NCI-H774 (cell line): ENCODE data around the gene POU3F1.

ENCODE experiments used
- DNase-seq: peaks from one replicate; lab custom pipeline; 2025; lab: John Stamatoyannopoulos, UW

POU3F1 gene

DNA sequence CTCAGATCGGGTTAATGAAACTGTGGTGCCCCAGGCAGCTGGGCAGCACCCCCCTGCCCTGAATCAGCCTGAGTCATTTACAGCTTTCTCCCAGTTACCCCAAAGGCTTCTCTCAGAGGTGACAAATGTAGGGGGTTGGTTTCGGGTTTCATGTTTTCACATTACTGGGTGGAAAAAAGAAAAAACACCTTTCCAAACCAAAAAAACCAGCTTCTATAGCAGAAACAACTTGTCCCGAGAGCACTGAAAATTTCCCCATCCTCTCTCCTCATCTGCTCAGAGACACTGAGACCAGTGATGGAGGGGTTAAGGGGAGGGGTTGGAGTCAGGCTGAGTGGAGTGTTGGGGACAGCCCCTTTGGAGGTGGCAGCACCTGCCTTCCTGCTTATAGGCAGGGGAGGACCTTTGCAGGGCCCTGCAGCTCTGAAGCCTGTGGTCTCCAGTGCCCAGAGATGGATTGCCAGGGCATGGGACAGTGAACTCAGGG lies 18.4 kb downstream of the POU3F1 start:
- no peak for DNase-seq

DNA sequence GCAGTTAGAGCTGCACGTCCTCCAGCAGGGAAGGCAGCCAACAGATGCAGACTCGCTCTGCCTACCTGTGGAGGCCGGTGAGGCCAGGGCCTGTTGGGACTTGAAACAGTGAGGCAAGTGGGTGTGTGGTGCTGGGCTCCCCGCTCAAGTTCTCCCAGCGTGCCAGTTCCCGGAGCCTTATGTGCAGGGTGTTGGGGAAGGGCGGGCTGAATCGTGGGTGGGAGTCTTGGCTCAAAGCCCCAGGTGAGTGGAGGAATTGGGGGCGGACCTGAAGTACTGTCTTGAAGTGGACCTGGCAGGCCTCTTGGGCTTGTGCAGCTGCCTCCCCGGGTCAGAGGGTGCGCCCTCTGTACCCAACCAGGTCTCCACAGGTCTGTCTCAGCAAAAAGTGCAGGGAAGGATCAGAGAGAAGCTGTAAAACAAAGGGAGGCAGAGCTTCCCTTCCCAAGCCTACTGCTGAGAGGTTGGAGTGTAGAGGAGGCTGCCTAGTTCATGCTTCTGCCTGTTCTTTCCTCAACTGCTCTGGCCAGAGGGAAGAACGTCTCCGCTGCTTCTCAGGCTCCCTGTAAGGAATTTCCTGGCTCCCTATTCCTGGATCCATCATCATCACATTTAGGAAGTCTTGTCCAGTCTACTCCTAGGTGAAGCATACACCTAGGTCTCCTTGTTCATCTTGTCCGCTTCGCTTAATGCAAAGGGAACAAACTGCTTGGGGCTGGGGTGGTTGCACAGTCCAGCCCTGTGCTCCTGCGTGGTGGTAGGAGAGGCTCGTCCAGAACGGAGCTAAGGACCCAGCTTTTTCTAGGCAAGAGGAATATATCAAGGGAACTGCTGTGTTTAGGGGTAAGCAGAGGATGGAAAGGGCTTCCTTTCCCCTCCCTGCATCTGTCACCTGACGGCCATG lies 19.1 kb downstream of the POU3F1 start:
- DNase-seq: no peak

DNA sequence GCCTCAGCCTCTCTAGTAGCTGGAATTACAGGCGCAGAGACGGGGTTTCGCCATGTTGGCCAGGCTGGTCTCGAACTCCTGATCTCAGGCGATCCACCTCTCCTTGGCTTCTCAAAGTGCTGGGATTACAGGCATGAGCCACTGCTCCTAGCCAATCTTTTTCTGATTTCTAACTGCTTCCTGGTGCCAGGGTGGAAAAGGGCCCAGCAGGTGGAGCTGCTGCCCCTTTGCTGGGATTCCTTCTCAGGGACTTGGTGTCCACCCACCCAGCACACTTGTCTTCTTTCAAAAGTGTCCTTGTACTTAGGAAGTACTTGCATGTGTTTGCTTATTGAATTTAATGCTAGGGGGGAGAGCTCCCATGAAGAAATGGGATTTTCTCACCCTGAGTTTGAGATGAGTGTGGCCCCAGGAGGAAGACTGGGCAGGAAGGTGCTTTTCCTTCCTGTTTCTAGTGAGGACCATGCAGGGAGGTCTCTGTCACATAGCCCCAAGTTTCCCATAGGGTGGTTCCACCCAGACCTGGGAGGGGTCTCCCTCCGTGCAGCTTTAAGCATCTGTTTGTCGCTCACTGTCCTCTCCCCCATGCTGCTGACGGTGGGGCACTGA lies 19.9 kb downstream of the POU3F1 start:
- peak; percentile 24 for DNase-seq

DNA sequence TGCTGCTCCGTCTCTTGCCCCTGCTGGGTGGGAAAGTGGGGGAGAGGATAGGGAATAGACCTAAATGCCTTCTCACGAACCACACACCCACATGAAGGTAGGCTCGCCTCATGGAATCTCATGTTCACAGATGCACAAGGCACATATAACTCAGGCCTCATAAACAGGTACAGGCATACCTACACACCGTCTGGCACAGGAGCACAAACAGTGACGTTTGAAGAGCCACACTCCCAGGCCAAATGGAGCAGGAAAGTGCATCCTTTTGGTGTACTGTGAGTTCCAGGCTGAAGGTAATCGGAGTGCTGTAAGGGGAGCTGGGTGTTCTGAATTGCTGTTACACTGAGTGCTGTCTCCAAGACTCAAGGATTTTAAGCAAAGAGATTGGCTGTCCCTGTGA lies 20.9 kb downstream of the POU3F1 start:
- DNase-seq: no peak

DNA sequence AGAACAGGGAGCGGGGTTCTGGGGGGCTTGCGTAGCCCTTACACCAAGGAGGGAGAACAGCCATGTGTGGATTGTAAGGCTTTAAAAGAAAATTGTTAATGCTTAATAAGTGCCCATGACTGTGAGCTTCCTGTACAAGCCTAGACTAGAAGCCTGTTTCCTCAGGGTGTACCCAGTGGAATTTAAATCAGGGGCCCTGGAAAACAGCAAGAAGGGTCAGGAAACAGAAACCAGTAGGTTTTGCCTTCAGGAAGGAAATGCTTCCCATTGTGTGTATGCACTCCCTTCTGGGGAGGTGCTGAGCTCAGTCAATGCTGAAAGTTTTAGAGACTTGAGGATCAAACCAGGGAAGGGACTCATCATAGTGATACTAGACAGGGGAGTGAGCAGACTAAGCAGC lies 21.4 kb downstream of the POU3F1 start:
- no peak for DNase-seq

DNA sequence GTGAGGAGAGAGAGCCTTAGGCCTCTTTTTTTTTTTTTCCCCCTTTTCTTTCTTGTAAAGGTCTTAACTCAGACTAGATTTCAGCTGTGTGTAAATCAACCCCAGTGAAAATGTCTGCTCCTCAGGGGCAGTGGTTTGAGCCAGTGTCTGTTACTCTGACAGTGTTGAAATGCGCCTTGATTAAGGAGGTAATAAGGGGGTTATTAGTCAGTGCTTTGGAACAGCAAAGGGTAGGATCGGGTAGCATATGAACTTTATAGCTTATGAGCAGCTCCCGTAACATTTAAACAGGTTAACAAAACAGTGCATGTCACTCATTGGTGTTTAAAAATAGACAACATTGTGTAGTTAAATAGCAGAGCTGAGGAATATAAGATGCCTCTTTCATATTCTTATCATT lies 23.8 kb downstream of the POU3F1 start:
- DNase-seq: no peak

DNA sequence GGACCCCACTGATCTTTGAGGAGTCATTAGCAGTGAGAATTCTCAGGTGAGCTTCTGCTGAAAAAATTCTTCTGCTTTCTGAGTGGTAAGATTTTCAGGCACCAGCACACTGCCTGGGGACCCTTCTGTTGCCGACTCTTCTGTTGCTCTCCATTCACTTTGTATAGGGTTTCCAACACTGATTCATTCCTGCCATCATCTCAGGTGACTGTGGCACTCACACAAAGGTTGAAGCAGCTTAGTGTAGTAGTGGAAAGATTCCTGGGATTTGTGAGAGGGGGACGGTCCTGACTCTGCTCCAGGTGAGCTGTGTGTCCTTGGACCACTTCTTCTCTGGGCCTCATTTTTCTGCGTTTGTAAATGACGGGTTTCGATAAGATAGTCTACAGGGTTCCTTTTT lies 24.6 kb downstream of the POU3F1 start:
- no peak for DNase-seq

DNA sequence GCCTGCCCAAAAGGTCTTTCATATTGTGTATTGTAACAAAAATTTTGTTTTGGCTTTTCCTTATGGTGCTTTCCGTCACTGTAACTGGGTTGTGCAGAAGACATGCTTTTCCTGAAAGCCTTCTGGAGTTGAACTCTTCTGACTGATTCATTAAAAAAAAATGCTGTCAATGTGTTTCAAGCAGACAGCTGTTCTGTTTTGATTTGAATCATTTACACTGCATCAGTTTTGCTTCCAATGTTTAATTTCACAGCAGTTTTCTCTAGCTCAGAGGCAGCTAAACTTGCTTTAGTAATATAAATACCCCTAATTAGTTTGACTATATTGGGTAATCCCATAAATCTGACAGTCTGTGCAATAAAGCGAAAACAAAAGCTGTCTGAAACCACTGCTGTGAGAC lies 26.2 kb downstream of the POU3F1 start:
- no peak for DNase-seq

DNA sequence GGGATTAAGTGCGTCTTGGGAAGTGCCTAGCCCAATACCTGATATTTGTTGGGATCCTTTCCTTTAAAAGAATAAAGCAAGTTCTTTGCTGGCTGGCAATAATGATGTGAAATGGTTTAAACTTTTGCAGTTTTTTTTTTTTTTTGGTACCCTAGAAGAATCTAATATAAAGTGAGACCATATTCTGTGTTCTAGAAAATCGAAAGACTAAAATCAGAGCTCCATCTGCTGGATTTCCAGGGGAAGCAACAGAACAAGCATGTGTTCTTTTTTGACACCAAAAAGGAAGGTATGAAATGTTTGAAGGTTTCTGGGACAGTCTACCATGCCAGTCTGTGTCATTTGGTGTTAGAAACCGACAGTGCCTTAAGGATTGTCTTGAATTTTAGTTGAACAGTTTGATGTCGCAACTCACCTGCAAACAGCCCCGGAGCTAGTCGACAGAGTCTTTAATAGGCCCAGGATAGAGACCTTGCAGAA lies 27.7 kb downstream of the POU3F1 start:
- peak; percentile 7 for DNase-seq

DNA sequence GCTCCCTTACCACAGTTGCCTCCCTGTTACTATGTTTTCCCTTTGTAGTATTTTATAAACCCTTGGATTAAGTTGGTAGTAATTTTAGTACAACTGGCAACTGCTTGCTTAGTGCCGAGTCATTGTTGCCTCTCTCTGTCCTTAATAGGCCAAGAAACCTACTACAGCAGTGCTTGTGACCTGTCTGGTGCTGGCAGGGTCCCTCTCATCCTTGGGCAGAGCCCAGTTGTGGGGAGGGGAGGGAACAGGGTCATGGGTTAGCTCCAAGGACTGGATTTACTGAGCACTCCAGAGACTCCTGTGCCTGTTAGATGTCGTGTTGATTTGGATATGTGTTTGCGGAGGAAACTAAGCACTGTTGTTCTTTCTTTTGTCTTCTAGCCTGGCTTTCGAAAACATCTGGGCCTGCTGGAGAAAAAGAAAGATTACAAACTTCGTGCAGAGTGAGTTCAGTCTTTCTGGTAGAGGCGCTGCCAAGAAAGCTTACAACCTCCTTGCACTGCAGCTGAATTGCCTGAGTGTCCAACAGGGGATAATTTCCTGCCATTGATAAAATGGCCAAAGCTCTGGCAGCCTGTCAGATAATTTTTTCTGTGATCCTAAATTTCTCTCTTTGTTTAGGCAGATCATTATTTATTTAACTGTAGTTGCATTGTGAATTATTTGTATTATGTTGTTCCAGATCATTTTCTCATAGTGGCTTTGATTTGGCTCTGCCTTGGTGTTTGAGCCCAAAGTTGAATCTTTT lies 30.4 kb downstream of the POU3F1 start:
- no peak for DNase-seq

DNA sequence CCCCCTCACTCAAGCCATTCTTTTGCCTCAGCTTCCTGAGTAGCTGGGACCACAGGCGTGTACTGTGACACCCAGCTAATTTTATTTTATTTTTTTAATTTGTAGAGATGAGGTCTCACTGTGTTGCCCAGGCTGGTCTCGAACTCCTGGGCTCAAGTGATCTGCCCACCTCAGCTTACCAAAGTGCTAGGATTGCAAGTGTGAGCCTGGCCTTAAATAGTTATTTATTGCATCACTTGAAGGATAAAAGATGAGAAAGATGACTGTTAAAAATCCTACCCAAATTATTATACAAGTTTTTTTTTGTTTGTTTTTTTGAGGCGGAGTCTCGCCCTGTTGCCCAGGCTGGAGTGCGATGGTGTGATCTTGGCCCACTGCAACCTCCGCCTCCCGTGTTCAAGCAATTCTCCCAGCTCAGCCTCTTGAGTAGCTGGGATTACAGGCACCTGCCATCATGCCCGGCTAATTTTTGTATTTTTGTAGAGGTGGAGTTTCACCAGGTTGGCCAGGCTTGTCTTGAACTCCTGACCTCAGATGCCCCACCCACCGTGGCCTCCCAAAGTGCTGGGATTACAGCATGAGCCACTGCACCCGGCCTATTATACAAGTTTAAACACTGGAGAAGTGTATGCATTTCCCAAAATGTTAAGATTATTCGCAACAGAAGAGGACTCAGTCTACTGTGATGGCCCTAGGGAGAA lies 31.7 kb downstream of the POU3F1 start:
- no peak for DNase-seq

DNA sequence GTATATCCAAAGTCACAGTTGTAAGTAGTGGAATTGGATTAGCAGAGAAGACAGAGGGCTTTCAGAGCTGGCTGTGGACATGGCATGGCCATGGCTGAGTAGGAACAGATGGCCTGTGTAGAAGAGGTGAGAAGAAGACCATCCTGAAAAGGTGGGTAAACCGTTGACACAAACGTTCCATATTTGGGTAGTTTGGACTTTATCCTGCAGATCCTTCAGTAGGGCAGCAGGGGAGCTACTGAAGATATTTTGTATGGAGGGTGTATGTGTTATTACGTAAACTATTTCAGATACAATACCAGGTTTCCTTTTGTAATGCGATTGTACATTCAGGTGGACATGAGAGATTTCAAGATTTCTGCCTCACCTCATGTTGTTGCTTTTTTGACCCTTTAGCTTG lies 32.4 kb downstream of the POU3F1 start:
- DNase-seq: no peak

DNA sequence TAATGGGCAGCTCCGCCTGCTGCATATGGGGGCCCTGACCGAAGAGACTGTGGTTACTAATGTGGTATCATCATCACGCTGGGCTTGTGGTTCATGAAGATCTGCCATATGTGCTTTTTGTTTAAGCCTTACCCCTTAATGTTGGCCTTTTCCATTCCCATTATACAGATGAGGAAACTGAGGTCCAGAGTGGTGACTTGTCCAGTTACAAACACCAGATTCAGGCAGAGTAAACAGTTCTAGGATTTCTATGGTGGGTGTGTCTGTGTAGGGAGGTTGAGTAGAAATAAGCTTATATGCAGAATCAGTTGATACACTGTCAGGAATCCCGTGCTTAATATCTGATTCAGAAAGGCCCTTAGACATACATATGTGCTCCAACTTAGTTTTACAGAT lies 33.4 kb downstream of the POU3F1 start:
- DNase-seq: no peak

DNA sequence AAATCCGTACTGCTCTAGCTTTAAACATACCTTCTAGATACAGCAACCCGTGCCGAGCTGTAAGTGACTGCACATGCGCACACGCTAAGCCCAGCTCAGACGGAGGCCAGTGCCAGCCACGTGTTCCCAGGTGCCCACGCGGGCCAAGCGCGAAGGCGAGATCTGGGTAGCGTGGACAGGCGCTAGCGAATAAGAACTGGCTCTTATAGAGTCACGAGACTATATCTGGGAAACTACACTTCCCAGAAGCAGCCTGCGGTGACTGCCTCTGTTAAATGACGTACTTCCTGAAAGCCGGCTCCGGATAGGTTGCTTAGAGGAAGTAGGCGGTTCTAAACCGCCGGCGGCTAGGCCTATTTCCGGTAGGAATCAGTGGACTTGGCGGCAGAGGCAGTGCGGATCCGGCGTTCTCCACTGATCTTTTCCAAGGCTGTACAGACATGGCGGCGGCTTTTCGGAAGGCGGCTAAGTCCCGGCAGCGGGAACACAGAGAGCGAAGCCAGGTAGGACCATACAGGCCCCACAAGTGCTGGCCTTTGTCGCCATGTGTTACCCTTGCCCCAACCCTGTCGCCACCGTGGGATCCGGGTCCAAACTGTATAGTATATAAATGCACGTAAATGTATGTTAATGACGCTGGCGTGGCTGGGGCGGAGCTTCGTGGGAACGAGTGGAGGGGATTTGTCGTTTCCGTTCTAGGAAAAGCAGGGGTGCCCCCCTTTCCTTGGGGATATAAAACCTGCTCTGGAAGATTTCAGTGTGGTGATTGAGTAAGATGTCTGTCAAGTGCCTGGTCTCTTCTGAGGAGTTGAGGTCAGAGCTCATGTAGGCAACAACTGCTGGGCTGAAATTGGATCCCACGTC lies 34.0 kb downstream of the POU3F1 start, which contains the start of gene UTP11:
Gene UTP11, plus strand, starts transcription at position 372 of the 864 bp plus-strand sequence. Its CDS starts 69 bp downstream, at position 441.
- DNase-seq: peak; percentile 100

DNA sequence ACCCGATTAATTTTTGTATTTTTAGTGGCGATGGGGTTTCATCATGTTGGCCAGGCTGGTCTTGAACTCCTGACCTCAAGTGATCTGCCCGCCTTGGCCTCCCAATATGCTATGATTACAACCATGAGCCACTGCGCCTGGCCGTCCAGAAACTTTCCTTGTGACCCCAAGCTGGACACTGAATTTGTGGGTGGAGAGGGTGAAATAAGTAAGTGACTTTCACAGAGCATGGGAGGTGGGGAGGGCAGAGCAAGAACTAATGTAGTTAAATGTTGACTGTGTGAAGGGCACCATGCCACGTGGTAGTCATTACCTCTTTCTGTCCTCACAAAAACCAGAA lies 36.8 kb downstream of the POU3F1 start:
- DNase-seq: no peak

DNA sequence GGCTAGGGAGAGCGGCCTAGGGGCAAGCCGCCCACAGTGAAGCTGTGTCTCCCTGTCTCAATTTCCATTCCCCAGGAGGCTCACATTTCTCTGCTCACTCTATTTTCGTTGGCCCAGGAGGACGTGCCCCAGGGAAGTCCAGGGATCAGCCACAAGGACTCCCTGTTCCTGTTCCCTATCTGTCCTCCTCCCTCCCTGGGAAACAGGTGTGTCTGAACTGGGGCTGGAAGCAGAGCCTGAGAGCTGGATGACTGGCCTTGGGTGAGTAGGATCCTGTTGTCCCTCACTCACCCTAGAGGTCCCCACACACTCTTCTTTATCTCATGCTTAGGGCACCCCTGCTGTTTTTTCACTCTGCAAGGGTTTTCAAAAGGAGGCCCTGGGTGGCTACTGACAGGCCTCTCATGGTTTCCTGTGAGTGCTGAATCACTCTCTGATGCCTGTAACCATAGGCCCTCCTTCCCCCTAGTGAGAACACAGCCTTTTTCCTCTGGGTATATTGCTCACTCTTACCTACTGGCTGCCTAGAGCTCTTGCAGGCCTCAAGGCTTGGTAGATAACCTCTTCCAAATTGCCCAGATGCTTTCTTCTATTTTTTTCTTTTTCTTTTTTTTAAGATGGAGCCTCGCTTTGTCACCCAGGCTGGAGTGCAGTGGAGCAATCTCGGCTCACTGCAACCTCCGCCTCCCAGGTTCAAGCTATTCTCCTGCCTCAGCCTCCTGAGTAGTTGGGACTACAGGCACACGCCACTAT lies 37.3 kb downstream of the POU3F1 start:
- DNase-seq: no peak

DNA sequence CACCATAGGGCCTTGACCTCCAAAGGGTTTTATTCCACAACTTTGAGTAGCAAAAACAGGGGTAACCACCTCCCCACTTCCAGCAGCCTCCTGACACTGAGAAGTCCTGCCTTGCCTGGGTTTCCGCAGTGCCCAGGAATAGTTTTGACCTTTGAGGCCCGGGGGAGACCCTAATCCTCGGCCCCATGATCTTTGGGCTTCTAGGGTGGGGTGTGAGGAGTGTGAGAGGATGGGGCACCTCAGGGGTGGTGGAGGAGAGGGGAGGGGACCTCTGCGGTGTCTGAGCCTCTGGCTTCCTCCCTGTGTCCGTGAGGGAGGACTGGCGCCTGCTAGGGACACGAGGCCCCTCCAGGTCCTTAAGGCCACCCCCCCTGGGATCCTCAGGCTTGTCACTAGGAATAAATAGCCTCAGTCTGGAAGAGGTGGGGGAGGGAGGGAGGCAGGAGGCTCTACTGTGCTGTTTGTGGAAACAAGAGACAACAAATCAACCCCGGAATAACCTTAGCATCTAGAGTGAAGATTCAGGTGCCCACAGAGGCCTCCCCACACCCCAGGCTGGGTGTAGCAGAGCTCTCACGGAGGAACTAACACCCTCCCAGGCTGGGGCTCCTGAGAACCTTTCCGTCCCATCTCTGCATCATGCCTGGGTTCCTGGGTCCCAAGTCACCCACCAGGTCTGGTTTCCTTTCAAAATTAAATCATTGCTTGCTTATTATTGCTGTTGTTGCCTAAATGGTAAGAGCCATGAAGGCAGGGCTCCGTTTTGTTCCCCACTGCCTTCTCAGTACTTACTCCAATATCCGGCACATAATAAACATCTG lies 40.4 kb downstream of the POU3F1 start:
- no peak for DNase-seq

DNA sequence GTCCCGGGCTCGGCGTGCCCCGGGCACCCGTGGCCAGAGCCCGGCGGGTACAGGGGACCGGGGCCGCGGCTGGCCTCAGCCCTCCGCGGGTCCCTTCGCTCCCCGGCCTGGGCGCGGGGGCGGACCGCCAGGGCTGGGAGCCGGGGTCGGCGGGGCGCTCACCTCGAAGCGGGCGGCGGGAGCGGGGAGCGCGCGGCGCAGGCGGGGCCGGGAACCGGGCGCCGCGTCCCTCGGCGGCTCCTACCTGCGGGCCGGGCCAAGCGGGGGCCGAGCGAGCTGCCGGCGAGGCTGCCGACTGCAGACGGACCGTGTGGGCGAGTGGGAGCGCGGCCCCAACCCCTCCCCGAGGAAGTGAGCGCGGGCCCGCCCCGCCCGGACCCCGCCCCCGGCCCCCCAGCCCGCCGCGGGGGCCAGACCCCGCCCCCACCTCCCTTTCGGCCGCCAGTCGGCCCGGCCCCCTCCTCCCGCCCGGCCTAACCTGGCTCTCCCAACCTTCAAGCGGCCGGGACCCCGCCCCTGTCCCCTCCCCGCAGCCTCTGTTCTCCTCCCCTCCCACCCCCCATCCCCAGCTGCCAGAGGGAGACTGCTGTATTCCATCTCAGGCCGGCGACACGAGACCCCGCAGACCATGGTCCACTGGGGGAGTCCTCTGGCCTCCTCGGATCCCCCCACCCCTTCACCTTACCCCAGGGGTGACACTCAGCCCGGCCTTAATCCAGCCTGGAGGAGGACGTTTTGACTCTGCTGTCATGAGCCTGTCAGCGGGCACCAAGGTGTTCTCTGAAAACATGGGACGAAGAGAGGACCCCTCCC lies 41.2 kb downstream of the POU3F1 start, which contains the start of gene FHL3:
Gene FHL3, minus strand, starts transcription at position 320 of the 813 bp plus-strand sequence. CDS start 6,102 bp downstream, outside the sequence.
- peak; percentile 45 for DNase-seq
